ENCODE results near the gene QSOX1.

QSOX1 gene

DNA sequence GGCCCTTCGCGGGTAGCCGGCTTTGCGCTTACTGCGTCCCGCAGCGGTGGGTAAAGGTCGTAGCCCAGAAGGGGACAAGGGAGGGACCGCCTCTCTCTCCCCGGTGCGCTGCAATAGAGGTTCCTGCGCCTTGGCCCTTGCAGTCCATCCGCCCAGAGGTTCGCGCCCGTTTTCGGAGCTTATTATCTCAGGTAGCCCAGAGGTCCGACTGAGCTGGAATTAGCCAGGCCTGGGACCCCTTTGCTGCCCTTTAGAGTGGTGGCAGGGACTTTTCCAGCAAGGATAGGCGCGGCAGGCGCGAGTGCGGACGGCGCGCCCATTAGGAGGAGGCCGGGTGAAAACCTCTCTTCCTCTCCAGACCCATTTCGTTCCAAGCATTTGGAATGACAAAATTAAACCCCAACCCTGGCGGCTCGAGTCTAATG, 80.4 kb downstream of the QSOX1 start:
- no peak overlapping the region for H3K4me3 ChIP-seq (replicated peaks; ENCODE audit: low read depth, low read length)
- DNase-seq (ENCODE audit: extremely low read depth, low read depth) = no peak
- TF ChIP-seq, protein P1, sequence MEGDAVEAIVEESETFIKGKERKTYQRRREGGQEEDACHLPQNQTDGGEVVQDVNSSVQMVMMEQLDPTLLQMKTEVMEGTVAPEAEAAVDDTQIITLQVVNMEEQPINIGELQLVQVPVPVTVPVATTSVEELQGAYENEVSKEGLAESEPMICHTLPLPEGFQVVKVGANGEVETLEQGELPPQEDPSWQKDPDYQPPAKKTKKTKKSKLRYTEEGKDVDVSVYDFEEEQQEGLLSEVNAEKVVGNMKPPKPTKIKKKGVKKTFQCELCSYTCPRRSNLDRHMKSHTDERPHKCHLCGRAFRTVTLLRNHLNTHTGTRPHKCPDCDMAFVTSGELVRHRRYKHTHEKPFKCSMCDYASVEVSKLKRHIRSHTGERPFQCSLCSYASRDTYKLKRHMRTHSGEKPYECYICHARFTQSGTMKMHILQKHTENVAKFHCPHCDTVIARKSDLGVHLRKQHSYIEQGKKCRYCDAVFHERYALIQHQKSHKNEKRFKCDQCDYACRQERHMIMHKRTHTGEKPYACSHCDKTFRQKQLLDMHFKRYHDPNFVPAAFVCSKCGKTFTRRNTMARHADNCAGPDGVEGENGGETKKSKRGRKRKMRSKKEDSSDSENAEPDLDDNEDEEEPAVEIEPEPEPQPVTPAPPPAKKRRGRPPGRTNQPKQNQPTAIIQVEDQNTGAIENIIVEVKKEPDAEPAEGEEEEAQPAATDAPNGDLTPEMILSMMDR (IDR thresholded peaks at IDR 0.05; ENCODE audit: low read depth, low read length, missing control alignments) = no peak

DNA sequence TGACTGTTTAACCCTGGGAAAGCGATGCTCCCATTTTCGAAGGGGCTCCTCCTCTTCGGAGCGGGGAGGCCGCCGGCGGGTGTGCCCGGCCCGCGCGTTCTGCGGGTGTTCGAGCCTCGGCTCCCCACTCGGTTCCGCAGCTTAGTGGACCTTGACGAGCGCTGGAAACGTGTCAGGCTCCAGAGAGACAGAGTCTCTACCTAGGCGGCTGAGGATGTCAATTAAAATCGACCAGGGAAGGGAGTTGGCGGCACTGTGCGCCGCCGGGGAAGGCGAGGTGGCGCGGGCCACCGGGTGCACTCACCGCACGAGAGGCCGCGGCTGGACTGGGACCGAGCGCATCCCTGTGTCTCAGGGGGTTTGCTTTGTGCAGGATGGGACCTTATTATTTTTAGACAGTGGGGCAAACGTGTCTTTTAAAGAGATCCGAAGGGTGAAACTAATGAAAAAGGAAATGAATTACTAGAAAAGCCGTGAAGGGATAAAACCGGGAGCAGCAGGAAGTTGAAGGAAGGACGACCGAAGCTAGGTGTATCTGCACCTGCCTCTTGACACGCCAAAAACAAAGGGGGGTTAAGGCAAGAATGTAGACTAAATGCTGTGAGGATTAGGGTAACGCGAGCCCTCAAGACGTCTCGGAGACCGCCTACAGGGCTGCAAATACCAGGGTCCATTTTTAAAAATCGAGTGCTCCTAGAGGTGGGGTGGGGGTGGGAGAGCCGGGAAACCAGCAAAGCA, 81.0 kb downstream of the QSOX1 start:
- DNase-seq (ENCODE audit: extremely low read depth, low read depth) = no peak
- no peak overlapping the region for H3K4me3 ChIP-seq (replicated peaks; ENCODE audit: low read depth, low read length)
- TF ChIP-seq, protein P1 (IDR thresholded peaks at IDR 0.05; ENCODE audit: low read depth, low read length, missing control alignments) = no peak

DNA sequence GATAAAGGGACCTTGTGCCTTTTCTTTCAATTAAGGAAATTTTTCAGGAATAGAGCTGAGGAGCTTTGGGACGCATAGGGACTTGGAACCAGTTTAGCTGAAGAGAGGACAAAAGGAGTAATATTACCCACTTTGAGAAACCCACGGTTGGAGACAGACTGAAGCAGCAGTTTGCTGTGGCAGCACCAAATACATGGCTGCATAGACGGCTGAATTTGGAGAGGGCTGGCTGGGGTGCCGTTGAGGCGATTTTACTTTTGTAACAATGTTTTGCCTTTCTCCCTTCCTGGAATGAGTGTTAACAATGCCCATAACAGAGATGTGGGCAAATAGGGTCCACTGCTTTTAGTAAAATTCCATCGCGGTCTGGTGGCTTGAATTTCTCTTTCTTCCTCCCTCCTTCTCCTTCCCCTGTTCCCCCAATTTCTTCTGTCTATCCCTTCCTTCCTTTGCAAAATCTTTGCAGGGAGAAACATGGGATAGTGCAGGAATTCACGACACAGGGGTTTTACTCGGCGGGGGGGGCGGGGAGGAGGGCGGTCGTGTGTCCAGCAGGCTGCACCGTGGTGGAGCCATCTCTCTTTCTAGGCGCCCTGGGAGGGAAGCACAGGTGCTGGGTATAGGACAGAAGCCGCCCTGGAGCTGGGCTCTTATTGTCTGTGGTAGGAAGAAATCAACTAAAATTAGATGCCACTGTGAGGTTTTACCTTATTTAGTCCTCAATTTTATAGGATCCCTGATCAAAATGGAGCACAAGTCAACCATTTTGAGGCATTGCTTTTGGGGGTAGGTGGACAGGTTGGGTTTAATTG, 82.2 kb downstream of the QSOX1 start:
- no peak overlapping the region for H3K4me3 ChIP-seq (replicated peaks; ENCODE audit: low read depth, low read length)
- TF ChIP-seq, protein P1 (IDR thresholded peaks at IDR 0.05; ENCODE audit: low read depth, low read length, missing control alignments) = no peak
- no peak for DNase-seq (ENCODE audit: extremely low read depth, low read depth)

DNA sequence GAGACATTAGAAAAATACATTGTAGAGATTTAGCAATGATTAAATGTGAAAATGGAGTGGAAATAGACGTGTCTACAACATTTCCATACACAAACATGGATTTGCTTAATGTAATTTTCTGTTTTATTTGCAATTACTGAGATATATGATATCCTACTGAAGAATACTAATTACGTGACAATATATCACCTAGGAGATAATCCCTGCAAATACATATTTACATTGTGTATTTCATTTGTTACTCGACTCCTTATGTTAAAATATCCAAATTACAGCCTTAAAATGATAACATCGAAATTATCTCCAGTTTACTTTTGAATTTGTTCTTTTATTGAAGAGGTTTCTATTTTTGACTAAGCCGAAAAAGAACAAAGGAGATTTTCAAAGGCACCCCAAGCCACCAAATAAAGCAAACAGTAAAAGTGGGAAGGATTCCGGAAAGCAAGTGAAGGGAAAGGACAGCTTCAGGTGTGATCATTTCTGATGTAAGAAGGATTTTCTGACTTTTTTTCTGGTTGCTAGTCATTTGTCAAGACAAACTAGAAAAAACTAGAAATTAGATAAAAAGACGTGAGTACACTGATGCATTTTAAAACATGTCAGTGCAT, 83.3 kb downstream of the QSOX1 start:
- TF ChIP-seq, protein P1 (IDR thresholded peaks at IDR 0.05; ENCODE audit: low read depth, low read length, missing control alignments) = no peak
- no peak overlapping the region for H3K4me3 ChIP-seq (replicated peaks; ENCODE audit: low read depth, low read length)
- DNase-seq (ENCODE audit: extremely low read depth, low read depth) = no peak

DNA sequence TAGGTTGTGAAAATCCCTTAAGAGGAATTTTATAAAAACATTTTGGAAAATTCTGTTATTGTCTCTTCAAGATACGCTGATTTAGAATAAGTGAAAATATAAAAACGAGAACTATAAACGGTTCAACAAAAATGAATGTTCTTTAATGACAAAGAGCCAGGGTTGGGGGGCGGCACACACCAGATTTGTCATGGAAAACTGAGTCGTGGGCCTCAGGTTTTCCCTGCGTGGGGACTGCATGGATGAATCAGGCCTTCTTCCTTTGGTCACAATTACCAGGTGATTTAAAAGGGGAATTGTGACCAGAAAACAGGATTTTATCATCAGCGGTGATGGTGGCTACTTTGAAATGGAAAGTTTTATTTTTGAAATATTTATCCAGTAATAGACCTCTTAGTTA, 84.0 kb downstream of the QSOX1 start:
- DNase-seq (ENCODE audit: extremely low read depth, low read depth) = no peak
- H3K4me3 ChIP-seq (replicated peaks; ENCODE audit: low read depth, low read length) = no peak overlapping the region
- TF ChIP-seq, protein P1 (IDR thresholded peaks at IDR 0.05; ENCODE audit: low read depth, low read length, missing control alignments) = no peak

DNA sequence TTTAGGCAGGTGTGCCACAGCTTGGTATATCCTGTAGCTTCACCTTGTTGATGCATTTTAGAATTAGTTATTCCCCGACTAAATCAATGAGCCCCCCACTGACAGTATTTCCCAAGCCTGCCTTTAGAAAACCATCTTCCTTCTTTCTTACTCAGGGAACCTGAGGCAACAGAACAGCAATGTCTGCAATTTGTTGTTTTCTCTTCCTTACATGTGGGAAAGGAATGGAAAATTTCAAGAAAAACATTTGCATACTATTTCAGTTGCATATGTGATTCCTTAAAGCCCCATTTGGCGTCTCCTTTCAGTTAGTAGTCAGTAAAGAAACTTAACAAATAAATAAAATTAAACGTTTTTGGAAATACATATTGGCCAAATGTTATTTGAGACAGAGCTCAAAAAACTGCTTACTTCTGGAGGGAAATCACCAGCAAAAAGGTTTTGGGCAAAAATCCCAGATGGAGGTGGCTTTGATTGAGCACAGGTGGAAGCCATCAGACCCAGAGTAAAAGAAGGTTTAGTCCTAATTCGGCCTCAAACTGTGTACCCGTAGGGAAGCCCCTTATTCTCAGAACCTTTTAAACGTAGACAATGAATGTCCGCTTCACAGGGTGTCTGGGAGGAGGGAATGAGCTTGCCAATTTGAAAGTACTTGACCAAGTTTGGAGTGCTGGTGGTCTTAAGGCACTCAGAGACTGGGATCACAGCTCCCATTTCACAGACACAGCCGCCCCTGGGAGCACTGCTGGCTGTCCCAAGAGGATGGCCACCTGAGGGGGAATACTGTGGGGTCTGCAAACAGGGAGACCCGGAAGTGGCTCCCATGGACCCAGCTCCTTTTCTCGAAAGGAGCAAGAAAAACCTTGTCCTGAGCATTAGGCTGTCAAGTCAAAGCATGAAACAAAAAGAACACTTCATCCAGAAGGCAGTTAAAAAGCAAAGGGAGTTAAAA, 84.8 kb downstream of the QSOX1 start:
- no peak overlapping the region for H3K4me3 ChIP-seq (replicated peaks; ENCODE audit: low read depth, low read length)
- DNase-seq (ENCODE audit: extremely low read depth, low read depth) = no peak
- TF ChIP-seq, protein P1 (IDR thresholded peaks at IDR 0.05; ENCODE audit: low read depth, low read length, missing control alignments) = no peak

All from HFF-Myc (cell line).